Ascending aorta (tissue), 2 donors: ENCODE data around the gene EDEM1. TPM values are rescaled to one million over a fixed set of nuclear protein-coding genes. Genes with fewer than 3 reads are reported as not detected.

Experiments used
- DNase-seq, 2 donors: peaks; one replicate each; pipeline ENCODE4 v3.0.0-alpha.2; 2019; ENCODE audit warnings: low spot score in 2 of 2
- H3K27ac ChIP-seq, 2 donors: fragments of 200-600 bp; sonication (generic); one replicate each; pipeline ENCODE4 v1.5.1; 2016 to 2017; ENCODE audit warnings: mild to moderate bottlenecking in 1 of 2
- H3K27me3 ChIP-seq: fragments of 200-600 bp; sonication (generic); one replicate; pipeline ENCODE4 v1.5.1; 2017
- H3K36me3 ChIP-seq, 2 donors: fragments of 200-600 bp; sonication (generic); one replicate each; pipeline ENCODE4 v1.5.1; 2016
- H3K4me1 ChIP-seq, 2 donors: fragments of 200-600 bp; sonication (generic); one replicate each; pipeline ENCODE4 v1.5.1; 2016 to 2017; ENCODE audit warnings: mild to moderate bottlenecking in 1 of 2
- H3K4me3 ChIP-seq, 2 donors: fragments of 200-600 bp; sonication (generic); one replicate each; pipeline ENCODE4 v1.5.1; 2016 to 2017; ENCODE audit warnings: mild to moderate bottlenecking in 1 of 2
- H3K9me3 ChIP-seq, 2 donors: fragments of 200-600 bp; sonication (generic); one replicate each; pipeline ENCODE4 v1.5.1; 2016
- intact Hi-C: fragments of 100-400 bp; cut with DNase I; formaldehyde crosslinking; loops from one replicate; pipeline ENCODE4 v1.15.1; 2023
- total RNA-seq: library from RNA; depleted of rRNA; stranded (reverse); fragments of >200 nt; gene quantifications from one replicate; pipeline ENCODE4 v1.1.0, GENCODE V29; 2016
- TF ChIP-seq, protein P1 (sequence below), 3 experiments: fragments of 200-600 bp in 2 of 3; fragments of 450-650 bp in 1 of 3; sonication (generic) in 2 of 3; IDR thresholded peaks; one replicate each; pipeline ENCODE4 v1.5.1; 2016 to 2019; ENCODE audit warnings: antibody characterized with exemption in 3 of 3, mild to moderate bottlenecking in 1 of 3, moderate library complexity in 1 of 3

The EDEM1 gene
- total RNA-seq, 1 donor from 2014 or later: 27.2 TPM

GRCh38 chr3:5218815-5219214 is 31.3 kb downstream of the EDEM1 start:
- Histone ChIP-seq H3K4me3 (no peak overlapping the region), H3K9me3 (no peaks in the 10 kb centered on the region), H3K27me3 (no peaks in the 10 kb centered on the region), H3K4me1 (no peaks in the 10 kb centered on the region), H3K27ac (no peak overlapping the region), H3K36me3 (peaks cover 30 to 42% of the 10 kb centered on the region in 2 donors)
- intact Hi-C loops: no loop called here
- DNase-seq: no peak
- TF ChIP-seq, protein P1, sequence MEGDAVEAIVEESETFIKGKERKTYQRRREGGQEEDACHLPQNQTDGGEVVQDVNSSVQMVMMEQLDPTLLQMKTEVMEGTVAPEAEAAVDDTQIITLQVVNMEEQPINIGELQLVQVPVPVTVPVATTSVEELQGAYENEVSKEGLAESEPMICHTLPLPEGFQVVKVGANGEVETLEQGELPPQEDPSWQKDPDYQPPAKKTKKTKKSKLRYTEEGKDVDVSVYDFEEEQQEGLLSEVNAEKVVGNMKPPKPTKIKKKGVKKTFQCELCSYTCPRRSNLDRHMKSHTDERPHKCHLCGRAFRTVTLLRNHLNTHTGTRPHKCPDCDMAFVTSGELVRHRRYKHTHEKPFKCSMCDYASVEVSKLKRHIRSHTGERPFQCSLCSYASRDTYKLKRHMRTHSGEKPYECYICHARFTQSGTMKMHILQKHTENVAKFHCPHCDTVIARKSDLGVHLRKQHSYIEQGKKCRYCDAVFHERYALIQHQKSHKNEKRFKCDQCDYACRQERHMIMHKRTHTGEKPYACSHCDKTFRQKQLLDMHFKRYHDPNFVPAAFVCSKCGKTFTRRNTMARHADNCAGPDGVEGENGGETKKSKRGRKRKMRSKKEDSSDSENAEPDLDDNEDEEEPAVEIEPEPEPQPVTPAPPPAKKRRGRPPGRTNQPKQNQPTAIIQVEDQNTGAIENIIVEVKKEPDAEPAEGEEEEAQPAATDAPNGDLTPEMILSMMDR (IDR thresholded peaks at IDR 0.05): no peak

DNA sequence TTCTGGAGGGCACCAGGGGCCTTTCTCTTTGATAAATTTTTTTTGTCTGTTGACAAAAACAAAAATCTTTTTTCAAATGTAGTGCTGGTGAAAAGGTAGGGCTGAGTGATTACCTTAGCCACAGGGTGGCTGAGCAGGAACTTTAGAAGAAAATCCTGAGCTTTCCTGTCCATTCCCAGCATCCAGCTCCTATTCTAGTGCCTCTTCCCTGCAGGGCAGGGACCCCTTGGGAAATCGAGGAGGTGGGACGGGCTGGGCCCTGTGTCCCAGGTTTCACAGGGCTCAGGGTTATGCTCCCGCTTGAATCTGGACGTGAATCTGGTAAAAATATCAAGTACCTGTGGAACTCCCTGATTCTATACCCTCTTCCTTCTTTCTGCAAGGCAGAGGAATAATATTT is 31.7 kb downstream of the EDEM1 start:
- H3K4me1 ChIP-seq: no peaks in the 10 kb centered on the region
- no peaks in the 10 kb centered on the region for H3K9me3 ChIP-seq
- H3K4me3 ChIP-seq: no peak overlapping the region
- H3K27me3 ChIP-seq: no peaks in the 10 kb centered on the region
- DNase-seq: no peak
- peaks cover 26 to 38% of the 10 kb centered on the region in 2 donors for H3K36me3 ChIP-seq
- H3K27ac ChIP-seq: no peak overlapping the region
- intact Hi-C loops: no loop called here
- TF ChIP-seq, protein P1 (IDR thresholded peaks at IDR 0.05): no peak

- no peak for DNase-seq
- peaks cover 17 to 28% of the 10 kb centered on the region in 2 donors for H3K36me3 ChIP-seq
- no peak overlapping the region for H3K4me3 ChIP-seq
- intact Hi-C loops: no loop called here
- H3K27me3 ChIP-seq: no peaks in the 10 kb centered on the region
- no peaks in the 10 kb centered on the region for H3K9me3 ChIP-seq
- no peak overlapping the region for H3K27ac ChIP-seq
- H3K4me1 ChIP-seq: no peaks in the 10 kb centered on the region
- TF ChIP-seq, protein P1 (IDR thresholded peaks at IDR 0.05): no peak
Measured at GRCh38 chr3:5220193-5220592, 32.7 kb downstream of the EDEM1 start.

DNA sequence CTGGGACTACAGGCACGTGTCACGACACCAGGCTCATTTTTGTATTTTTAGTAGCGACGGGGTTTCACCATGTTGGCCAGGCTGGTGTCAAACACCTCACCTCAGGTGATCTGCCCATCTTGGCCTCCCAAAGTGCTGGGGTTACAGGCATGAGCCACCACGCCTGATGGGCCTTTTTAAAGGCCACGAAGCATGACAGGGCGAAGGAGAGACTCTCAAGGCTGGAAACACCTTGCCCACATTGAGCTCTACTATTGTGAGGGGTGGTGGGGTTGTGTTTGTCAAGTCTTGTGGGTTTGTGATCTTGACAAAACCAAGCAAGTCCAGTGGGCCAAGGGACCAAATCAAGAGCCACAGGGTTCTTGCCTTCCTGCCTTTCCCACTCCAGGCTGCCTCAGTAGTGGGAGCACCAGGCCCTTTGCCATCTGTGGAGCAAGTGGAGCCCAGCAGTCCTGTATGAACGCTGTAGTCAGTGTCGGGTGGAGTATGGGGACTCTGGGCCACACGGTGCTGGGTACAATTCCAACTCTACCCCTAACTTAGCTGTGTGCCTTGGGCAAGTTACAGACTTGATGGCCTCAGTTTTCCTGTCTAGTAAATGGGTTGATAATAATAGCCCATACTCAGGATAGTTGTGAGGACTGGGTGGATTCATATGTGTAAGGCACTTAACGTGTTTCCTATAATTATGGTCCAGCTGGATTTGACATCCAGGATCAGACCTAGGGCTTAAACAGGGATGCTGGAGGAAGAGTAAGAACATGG is 33.3 kb downstream of the EDEM1 start:
- Histone ChIP-seq H3K4me1 (no peaks in the 10 kb centered on the region), H3K27me3 (no peaks in the 10 kb centered on the region), H3K4me3 (no peak overlapping the region), H3K27ac (no peak overlapping the region), H3K9me3 (no peaks in the 10 kb centered on the region), H3K36me3 (peaks cover 13 to 21% of the 10 kb centered on the region in 2 donors)
- DNase-seq: no peak
- intact Hi-C loops: no loop called here
- TF ChIP-seq, protein P1 (IDR thresholded peaks at IDR 0.05): no peak

- no peaks in the 10 kb centered on the region for H3K27me3 ChIP-seq
- H3K4me1 ChIP-seq: no peaks in the 10 kb centered on the region
- TF ChIP-seq, protein P1 (IDR thresholded peaks at IDR 0.05): no peak
- H3K9me3 ChIP-seq: no peaks in the 10 kb centered on the region
- peaks cover 6 to 13% of the 10 kb centered on the region in 2 donors for H3K36me3 ChIP-seq
- intact Hi-C loops: no loop called here
- H3K27ac ChIP-seq: no peak overlapping the region
- no peak for DNase-seq
- H3K4me3 ChIP-seq: no peak overlapping the region
Measured at GRCh38 chr3:5221701-5222100, 34.2 kb downstream of the EDEM1 start.
